Kidney (tissue), 14 donors: ENCODE results near the gene RAB28. TPM values are rescaled to one million over a fixed set of nuclear protein-coding genes. Genes with fewer than 3 reads are reported as not detected.
A peak's percentile ranks its signal among the peaks of the same experiment; 100 is the strongest.

Experiments
- DNase-seq, 5 donors: peaks; one replicate each; pipeline ENCODE4 v3.0.0-alpha.2; 2013 to 2020
- FAIRE-seq: peaks from 2 replicates; lab custom pipeline; 2012; peaks lifted over from hg19 to GRCh38; lab: Jason Lieb, UNC
- H3K27ac ChIP-seq, 2 donors: one replicate each; pipeline ENCODE4 v1.7.0; 2013; ENCODE audit warnings: low read depth in 2 of 2, low read length in 2 of 2, inconsistent platforms in 1 of 2
- H3K27me3 ChIP-seq: one replicate; pipeline ENCODE4 v1.7.1; 2013; ENCODE audit warnings: low read length, inconsistent platforms; ENCODE audit not compliant: control insufficient read depth, insufficient read depth
- H3K36me3 ChIP-seq, 3 donors: one replicate each; pipeline versions ENCODE4 v1.7.0 to v1.7.1; 2013; ENCODE audit warnings: low read length in 3 of 3, control low read depth in 1 of 3, inconsistent platforms in 1 of 3; ENCODE audit not compliant: insufficient read depth in 3 of 3, control insufficient read depth in 2 of 3
- H3K4me1 ChIP-seq, 3 donors: one replicate each; pipeline versions ENCODE4 v1.7.0 to v1.7.1; 2013; ENCODE audit warnings: low read length in 3 of 3, inconsistent platforms in 1 of 3, low read depth in 1 of 3; ENCODE audit not compliant: control insufficient read depth in 2 of 3, insufficient read depth in 2 of 3
- H3K4me3 ChIP-seq, 3 donors: one replicate each; pipeline versions ENCODE4 v1.7.0 to v1.8.1; 2013; ENCODE audit warnings: low read length in 3 of 3, control low read depth in 1 of 3, inconsistent platforms in 1 of 3
- H3K9ac ChIP-seq, 3 donors: one replicate each; pipeline versions ENCODE4 v1.7.0 to v1.7.1; 2013; ENCODE audit warnings: low read length in 3 of 3, control low read depth in 1 of 3, inconsistent platforms in 1 of 3
- H3K9me3 ChIP-seq, 3 donors: one replicate each; pipeline versions ENCODE4 v1.7.0 to v1.7.1; 2013; ENCODE audit warnings: low read length in 3 of 3, control low read depth in 1 of 3, inconsistent platforms in 1 of 3; ENCODE audit not compliant: control insufficient read depth in 2 of 3, insufficient read depth in 1 of 3
- intact Hi-C: fragments of 100-400 bp; cut with DNase I; formaldehyde crosslinking; loops from one replicate; pipeline ENCODE4 v1.11.1; 2022
- polyA plus RNA-seq: library from polyadenylated mRNA; stranded (reverse); fragments of 350-450 nt; fragmentation: Illumina TruSeq; extraction: RNeasy Lipid Tissue Mini Kit (QIAGEN cat#74804); gene quantifications from one replicate; pipeline ENCODE4 v1.2.3, GENCODE V29; 2014; ENCODE audit warnings: low read depth, low replicate concordance; ENCODE audit not compliant: insufficient read depth
- total RNA-seq: library from RNA; stranded (reverse); fragmentation: NEBNext Ultra II Directional; extraction: Animal tissue kit (Norgen Biotek cat#: 25700); gene quantifications from one replicate; pipeline ENCODE4 v1.2.1, GENCODE V29; 2021
- TF ChIP-seq, protein P1 (sequence below): IDR thresholded peaks from 3 replicates; pipeline ENCODE4 v1.5.1; 2012; ENCODE audit warnings: mild to moderate bottlenecking, moderate library complexity, borderline replicate concordance; ENCODE audit not compliant: insufficient read depth; ENCODE audit errors: extremely low read depth
- donor health status: control.
- donor health status: control.
- donor health status: control.
- donor health status: control.
- donor health status: control.
- donor health status: DM: yes; HTN: yes; CAD: no.
- donor health status: Normal renal cell carcinoma (clear cell type).

The RAB28 gene
- total and polyA plus RNA-seq, 2 donors from 2014 or later, result 16.2 to 19.1 TPM

DNA sequence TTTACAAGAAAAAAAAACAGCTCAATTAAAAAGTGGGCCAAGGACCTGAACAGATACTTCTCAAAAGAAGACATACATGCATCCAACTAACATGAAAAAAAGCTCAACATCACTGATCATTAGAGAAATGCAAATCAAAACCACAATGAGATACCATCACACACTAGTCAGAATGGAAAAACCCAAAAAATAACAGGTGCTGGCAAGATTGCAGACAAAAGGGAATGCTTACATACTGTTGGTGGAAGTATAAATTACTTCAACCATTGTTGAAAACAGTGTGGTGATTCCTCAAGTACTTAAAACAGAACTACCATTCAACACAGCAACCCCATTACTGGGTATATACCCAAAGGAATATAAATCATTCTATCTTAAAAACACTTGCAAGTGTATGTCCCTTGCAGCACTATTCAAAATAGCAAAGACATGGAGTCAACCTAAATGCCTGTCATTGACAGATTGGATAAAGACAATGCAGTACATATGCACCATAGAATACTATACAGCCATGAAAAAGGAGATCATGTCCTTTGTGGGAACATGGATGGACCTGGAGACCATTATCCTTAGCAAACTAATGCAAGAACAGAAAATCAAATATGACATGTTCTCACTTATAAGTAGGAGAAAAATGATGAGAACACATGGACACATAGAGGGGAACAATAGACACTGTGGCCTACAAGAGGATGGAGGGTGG is 97.6 kb downstream of the RAB28 start:
- TF ChIP-seq, protein P1, sequence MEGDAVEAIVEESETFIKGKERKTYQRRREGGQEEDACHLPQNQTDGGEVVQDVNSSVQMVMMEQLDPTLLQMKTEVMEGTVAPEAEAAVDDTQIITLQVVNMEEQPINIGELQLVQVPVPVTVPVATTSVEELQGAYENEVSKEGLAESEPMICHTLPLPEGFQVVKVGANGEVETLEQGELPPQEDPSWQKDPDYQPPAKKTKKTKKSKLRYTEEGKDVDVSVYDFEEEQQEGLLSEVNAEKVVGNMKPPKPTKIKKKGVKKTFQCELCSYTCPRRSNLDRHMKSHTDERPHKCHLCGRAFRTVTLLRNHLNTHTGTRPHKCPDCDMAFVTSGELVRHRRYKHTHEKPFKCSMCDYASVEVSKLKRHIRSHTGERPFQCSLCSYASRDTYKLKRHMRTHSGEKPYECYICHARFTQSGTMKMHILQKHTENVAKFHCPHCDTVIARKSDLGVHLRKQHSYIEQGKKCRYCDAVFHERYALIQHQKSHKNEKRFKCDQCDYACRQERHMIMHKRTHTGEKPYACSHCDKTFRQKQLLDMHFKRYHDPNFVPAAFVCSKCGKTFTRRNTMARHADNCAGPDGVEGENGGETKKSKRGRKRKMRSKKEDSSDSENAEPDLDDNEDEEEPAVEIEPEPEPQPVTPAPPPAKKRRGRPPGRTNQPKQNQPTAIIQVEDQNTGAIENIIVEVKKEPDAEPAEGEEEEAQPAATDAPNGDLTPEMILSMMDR, result no peak
- Histone ChIP-seq H3K27me3 (no peaks in the 10 kb centered on the region), H3K27ac (no peak overlapping the region), H3K9me3 (no peaks in the 10 kb centered on the region), H3K36me3 (no peaks in the 10 kb centered on the region), H3K4me3 (no peak overlapping the region), H3K9ac (no peak overlapping the region), H3K4me1 (no peaks in the 10 kb centered on the region)
- FAIRE-seq (no peak), DNase-seq (no peak)
- intact Hi-C loops, result no loop called here

DNA sequence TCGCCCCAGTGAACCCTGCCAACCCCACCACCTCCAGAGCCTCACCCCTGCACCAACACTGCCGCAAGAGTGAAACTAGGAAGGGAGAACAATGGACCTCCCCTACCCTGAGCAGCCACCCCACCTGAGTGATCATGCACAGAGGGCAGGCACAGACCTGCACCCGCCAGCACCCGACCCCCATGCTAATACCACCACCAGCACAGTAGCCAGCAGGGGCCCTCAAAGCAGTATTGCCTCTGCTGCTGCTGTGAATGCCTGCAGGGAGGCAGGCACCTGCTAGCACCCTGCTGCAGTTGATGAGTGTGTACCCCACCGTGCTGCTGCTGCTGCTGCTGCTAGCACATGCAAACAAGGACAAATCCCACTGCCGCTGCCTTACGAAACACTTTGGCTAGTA is 100.1 kb downstream of the RAB28 start:
- H3K27ac ChIP-seq, result no peak overlapping the region
- intact Hi-C loops, result no loop called here
- FAIRE-seq, result no peak
- no peaks in the 10 kb centered on the region for H3K4me1 ChIP-seq
- no peaks in the 10 kb centered on the region for H3K9me3 ChIP-seq
- H3K27me3 ChIP-seq, result no peaks in the 10 kb centered on the region
- no peak overlapping the region for H3K4me3 ChIP-seq
- peak in 1 of 5 donors; percentile 34 for DNase-seq
- TF ChIP-seq, protein P1, result no peak
- peaks cover 0 to 2% (median 0%) of the 10 kb centered on the region in 3 donors for H3K36me3 ChIP-seq
- no peak overlapping the region for H3K9ac ChIP-seq

DNA sequence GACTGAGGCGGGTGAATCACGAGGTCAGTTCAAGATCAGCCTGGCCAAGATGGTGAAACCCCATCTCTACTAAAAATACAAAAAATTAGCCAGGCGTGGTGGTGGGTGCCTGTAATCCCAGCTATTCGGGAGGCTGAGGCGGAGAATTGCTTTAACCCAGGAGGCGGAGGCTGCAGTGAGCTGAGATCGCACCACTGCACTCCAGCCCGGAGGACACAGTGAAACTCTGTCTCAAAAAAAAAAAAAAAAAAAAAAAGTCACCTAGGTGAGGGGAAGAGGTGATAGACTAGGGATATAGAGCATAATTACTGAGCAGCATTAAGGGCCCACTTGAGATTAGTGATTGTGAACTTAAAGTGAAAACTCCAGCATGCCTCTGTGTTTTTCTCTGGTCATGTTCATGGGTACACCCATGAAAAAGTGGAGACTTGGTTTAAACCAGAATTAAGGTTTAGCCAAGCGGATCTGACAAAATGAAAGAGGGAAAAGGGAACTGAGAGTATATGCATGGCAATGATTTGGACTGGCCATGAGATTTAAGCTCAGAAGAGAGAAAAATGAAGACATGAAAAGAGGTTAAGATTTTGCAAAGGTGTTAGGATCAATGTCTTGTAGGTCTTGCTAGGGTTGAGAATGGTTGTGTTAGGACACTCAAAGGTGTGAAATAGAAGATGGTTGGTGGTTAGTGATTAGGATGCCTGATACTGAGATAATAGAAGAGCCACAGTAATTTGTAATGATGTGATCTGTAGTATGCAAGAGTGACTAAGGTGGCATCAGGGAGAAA is 105.0 kb downstream of the RAB28 start:
- FAIRE-seq (no peak), DNase-seq (no peak)
- H3K4me1 ChIP-seq, result no peaks in the 10 kb centered on the region
- no peak overlapping the region for H3K9ac ChIP-seq
- H3K9me3 ChIP-seq, result no peaks in the 10 kb centered on the region
- TF ChIP-seq, protein P1, result no peak
- no peak overlapping the region for H3K27ac ChIP-seq
- no peak overlapping the region for H3K4me3 ChIP-seq
- intact Hi-C loops, result no loop called here
- H3K27me3 ChIP-seq, result no peaks in the 10 kb centered on the region
- H3K36me3 ChIP-seq, result peaks cover 0 to 2% (median 0%) of the 10 kb centered on the region in 3 donors
